ENCODE results near the gene SDHB. TPM values are rescaled to one million over a fixed set of nuclear protein-coding genes. Genes with fewer than 3 reads are reported as not detected.

Gene SDHB
- total RNA-seq, 1 donor from 2014 or later = 113 TPM

GRCh38 chr1:16970132-16970910 lies 83.5 kb downstream of the SDHB start:
- DNase-seq (ENCODE audit: low spot score) = no peak

- no peak for DNase-seq (ENCODE audit: low spot score)
Measured at GRCh38 chr1:16969651-16970050, 84.2 kb downstream of the SDHB start.

- no peak for DNase-seq (ENCODE audit: low spot score)
Measured at GRCh38 chr1:16969057-16969611, 84.7 kb downstream of the SDHB start.

Other genes with a start within 250 kb of the SDHB start
- gene RNU1-2, start 158.1 kb downstream of the SDHB start, total RNA-seq = 6,165 TPM
- 14.4 TPM for gene CROCC, start 132.1 kb downstream of the SDHB start, total RNA-seq
- 25.9 TPM for gene MFAP2, start 73.4 kb downstream of the SDHB start, total RNA-seq
- gene ATP13A2, start 42.1 kb downstream of the SDHB start, total RNA-seq = 37.7 TPM
- gene PADI2, start 65.4 kb upstream of the SDHB start, total RNA-seq = 4.0 TPM
- gene PADI1, start 151.1 kb upstream of the SDHB start, total RNA-seq = not detected
- not detected for gene PADI3, start 195.1 kb upstream of the SDHB start, total RNA-seq